IMR-90 (cell line): ENCODE data around the gene TRIM4. TPM values are rescaled to one million over a fixed set of nuclear protein-coding genes. Genes with fewer than 3 reads are reported as not detected.
"Not testable (repeated sequence)": the region's sequence is repeated elsewhere in the genome, so short reads cannot be mapped to it uniquely, and the experiment has no call there.

Source experiments
- ATAC-seq: fragments of 200-7000 bp; cut with Tn5 transposase; 2 replicates; pipeline ENCODE4 v1.9.1; 2020; ENCODE audit warnings: low read depth, mild to moderate bottlenecking, moderate library complexity
- BruUV-seq: library from RNA; stranded (reverse); fragments of 400-500 nt; replicated peaks from 2 replicates; lab custom pipeline; 2021; lab: Mats Ljungman, UMichigan
- CTCF ChIA-PET: fragments of 300-600 bp; formaldehyde crosslinking; extraction: SDS; loops from one replicate; lab custom pipeline; 2021; ENCODE audit warnings: antibody characterized with exemption; lab: Yijun Ruan, JAX
- POLR2A ChIA-PET: fragments of 300-600 bp; sonication (Branson Sonifier 250); formaldehyde crosslinking; loops from one replicate; lab custom pipeline; 2022; ENCODE audit warnings: antibody characterized with exemption; ENCODE audit not compliant: unreplicated experiment; lab: Charles Lee
- DNase-seq: peaks from one replicate; pipeline ENCODE4 v3.0.0; 2013
- H2AFZ ChIP-seq: replicated peaks from 2 replicates; pipeline ENCODE3; 2013; ENCODE audit warnings: low read length, mild to moderate bottlenecking; ENCODE audit not compliant: poor library complexity
- H2AK5ac ChIP-seq: 2 replicates; pipeline ENCODE4 v1.6.1; 2013; ENCODE audit warnings: low read depth, low read length, inconsistent platforms
- H2AK9ac ChIP-seq: replicated peaks from 2 replicates; pipeline ENCODE3; 2013; ENCODE audit warnings: mild to moderate bottlenecking, low read depth, low read length, moderate library complexity; ENCODE audit not compliant: poor library complexity
- H2BK120ac ChIP-seq: 2 replicates; pipeline ENCODE4 v1.6.1; 2013; ENCODE audit warnings: low read depth, low read length, inconsistent platforms
- H2BK15ac ChIP-seq: 3 replicates; pipeline ENCODE4 v1.6.1; 2013; ENCODE audit warnings: low read depth, low read length, inconsistent platforms
- H2BK20ac ChIP-seq: 2 replicates; pipeline ENCODE4 v1.6.1; 2013; ENCODE audit warnings: low read depth, mild to moderate bottlenecking, inconsistent platforms, low read length, moderate library complexity
- H2BK5ac ChIP-seq: 2 replicates; pipeline ENCODE4 v1.6.1; 2013; ENCODE audit warnings: mild to moderate bottlenecking, low read depth, low read length, inconsistent platforms; ENCODE audit not compliant: poor library complexity, severe bottlenecking
- H3K14ac ChIP-seq: replicated peaks from 2 replicates; pipeline ENCODE4 v1.6.1; 2013; ENCODE audit warnings: low read depth, low read length, inconsistent platforms
- H3K18ac ChIP-seq: 2 replicates; pipeline ENCODE4 v1.6.1; 2013; ENCODE audit warnings: low read depth, low read length, control low read depth
- H3K23ac ChIP-seq: 2 replicates; pipeline ENCODE4 v1.6.1; 2013; ENCODE audit warnings: low read depth, low read length, inconsistent platforms
- H3K27ac ChIP-seq: 2 replicates; pipeline ENCODE4 v1.5.1; 2013; ENCODE audit warnings: mild to moderate bottlenecking, control low read depth, low read length; ENCODE audit not compliant: insufficient read depth
- H3K27me3 ChIP-seq: 2 replicates; pipeline ENCODE4 v1.6.1; 2013; ENCODE audit warnings: low read length; ENCODE audit not compliant: control insufficient read depth, insufficient read depth
- H3K36me3 ChIP-seq: 2 replicates; pipeline ENCODE4 v1.6.1; 2013; ENCODE audit warnings: low read length, mixed read lengths; ENCODE audit not compliant: control insufficient read depth, insufficient read depth
- H3K4ac ChIP-seq: 2 replicates; pipeline ENCODE4 v1.6.1; 2013; ENCODE audit warnings: low read depth, low read length, inconsistent platforms
- H3K4me1 ChIP-seq: 2 replicates; pipeline ENCODE4 v1.6.1; 2013; ENCODE audit warnings: low read length, mixed read lengths; ENCODE audit not compliant: control insufficient read depth, insufficient read depth
- H3K4me2 ChIP-seq: 2 replicates; pipeline ENCODE4 v1.6.1; 2013; ENCODE audit warnings: low read depth, mild to moderate bottlenecking, control low read depth, low read length, moderate library complexity
- H3K4me3 ChIP-seq: 2 replicates; pipeline ENCODE4 v1.5.1; 2013; ENCODE audit warnings: low read depth, mild to moderate bottlenecking, control low read depth, low read length, moderate library complexity; ENCODE audit not compliant: insufficient read depth
- H3K56ac ChIP-seq: 2 replicates; pipeline ENCODE4 v1.6.1; 2013; ENCODE audit warnings: low read length, inconsistent platforms; ENCODE audit not compliant: insufficient read depth; ENCODE audit errors: extremely low read depth
- H3K79me1 ChIP-seq, 2 experiments: 2 replicates each; pipeline ENCODE4 v1.6.1; 2013; ENCODE audit warnings: low read length in 2 of 2, inconsistent platforms in 1 of 2, low read depth in 1 of 2
- H3K9ac ChIP-seq: 2 replicates; pipeline ENCODE4 v1.6.1; 2013; ENCODE audit warnings: low read depth, low read length, control low read depth
- H3K9me1 ChIP-seq: 2 replicates; pipeline ENCODE4 v1.6.1; 2013; ENCODE audit warnings: low read length, inconsistent platforms; ENCODE audit not compliant: insufficient read depth
- H3K9me3 ChIP-seq: 2 replicates; pipeline ENCODE4 v1.6.1; 2013; ENCODE audit warnings: low read length; ENCODE audit not compliant: control insufficient read depth, insufficient read depth
- H4K20me1 ChIP-seq: 2 replicates; pipeline ENCODE4 v1.6.1; 2013; ENCODE audit warnings: low read length, inconsistent platforms; ENCODE audit not compliant: insufficient read depth
- H4K5ac ChIP-seq: 2 replicates; pipeline ENCODE4 v1.6.1; 2013; ENCODE audit warnings: mild to moderate bottlenecking, low read depth, low read length, control low read depth
- H4K8ac ChIP-seq, 2 experiments: 2 replicates each; pipeline ENCODE4 v1.6.1; 2013; ENCODE audit warnings: low read depth in 2 of 2, low read length in 2 of 2, control low read depth in 1 of 2, inconsistent platforms in 1 of 2
- H4K91ac ChIP-seq: 2 replicates; pipeline ENCODE4 v1.6.1; 2013; ENCODE audit warnings: low read depth, low read length, inconsistent platforms; ENCODE audit not compliant: insufficient read depth
- WGBS, 2 experiments: methylation state at CpG; one replicate each; pipeline versions ENCODE4 v1.1.5 to v1.1.7; 2013; ENCODE audit warnings: missing lambda C conversion rate in 2 of 2; ENCODE audit not compliant: insufficient read length in 1 of 2; ENCODE audit errors: extremely low coverage in 2 of 2; 5-methylcytosine and 5-hydroxymethylcytosine counted together
- dilution Hi-C: fragments of 300-500 bp; cut with HindIII; formaldehyde crosslinking; loops from one replicate; pipeline ENCODE4 v1.14.3; 2018; ENCODE audit warnings: low sequenced_read_pairs; ENCODE audit not compliant: unreplicated experiment
- in situ Hi-C: fragments of 300-500 bp; cut with MboI; formaldehyde crosslinking; loops from 3 replicates; pipeline ENCODE4 v1.14.3; 2019; ENCODE audit warnings: low sequenced_read_pairs, inconsistent platforms, mixed read lengths
- intact Hi-C: fragments of 100-400 bp; cut with micrococcal nuclease; formaldehyde crosslinking; loops from 2 replicates; pipeline ENCODE4 v1.10.0; 2022
- polyA plus RNA-seq, 3 experiments: library from polyadenylated mRNA; depleted of rRNA; stranded (reverse); fragments of >200 nt; gene quantifications; 2 replicates each; pipeline ENCODE4 v1.2.3, GENCODE V29; 2012; ENCODE audit warnings: low replicate concordance in 1 of 3
- total RNA-seq: library from RNA; depleted of rRNA; stranded (reverse); fragments of >200 nt; gene quantifications from 2 replicates; pipeline ENCODE4 v1.2.3, GENCODE V29; 2012

Gene TRIM4
- total and polyA plus RNA-seq, 2 of the 4 experiments (the other 2 are of a cell fraction), result 10.6 to 13.4 TPM

- H3K18ac ChIP-seq, H3K14ac ChIP-seq, H3K4me3 ChIP-seq, H2AK9ac ChIP-seq, dilution Hi-C loops, H3K27ac ChIP-seq, ATAC-seq, H3K79me1 ChIP-seq, H2BK5ac ChIP-seq, H3K9me3 ChIP-seq, H3K4me1 ChIP-seq, H4K91ac ChIP-seq, in situ Hi-C loops, H3K4me2 ChIP-seq, H3K9ac ChIP-seq, H2BK15ac ChIP-seq, BruUV-seq, intact Hi-C loops, H3K27me3 ChIP-seq, H4K20me1 ChIP-seq, H4K8ac ChIP-seq, H2AK5ac ChIP-seq, DNase-seq, H2BK20ac ChIP-seq, H4K5ac ChIP-seq, H2AFZ ChIP-seq, POLR2A ChIA-PET, H3K56ac ChIP-seq, H2BK120ac ChIP-seq, H3K36me3 ChIP-seq, H3K23ac ChIP-seq, H3K9me1 ChIP-seq, H3K4ac ChIP-seq: not testable (repeated sequence)
- CTCF ChIA-PET, result interaction anchor here (0.6 kb wide), 1 partner anchor 132 kb away, joined by 6 read pairs; no protein-coding TSS in a partner anchor
- WGBS, 2 experiments, result no CpG with 5 or more reads among the region's 6 CpGs
These were observed 31.5 kb upstream of the TRIM4 start for GRCh38 chr7:99950819-99951218.
